Stimulated activated effector memory CD8-positive, alpha-beta T cell treated with anti-CD3 and anti-CD28 coated beads, Interleukin-12 subunit alpha, Interleukin-12 subunit beta, amount 100 ng/mL, for 72 hours (primary cell): Measurements from ENCODE around the gene TMEM179.
A peak's percentile ranks its signal among the peaks of the same experiment; 100 is the strongest.

ENCODE experiments used
- ATAC-seq: fragments of 150-1000 bp; cut with Tn5 transposase; 2 replicates; pipeline ENCODE4 v1.10.0; 2021
- DNase-seq, 2 donors: peaks; one replicate each; pipeline ENCODE4 v3.0.0; 2021 to 2022; ENCODE audit warnings: low spot score in 2 of 2
- H3K27ac Mint-ChIP-seq: one replicate; pipeline ENCODE4 v1.8.0; 2022; ENCODE audit warnings: mild to moderate bottlenecking, mixed read lengths
- H3K36me3 Mint-ChIP-seq: one replicate; pipeline ENCODE4 v1.8.0; 2022; ENCODE audit warnings: mild to moderate bottlenecking, mixed read lengths
- H3K4me1 Mint-ChIP-seq: one replicate; pipeline ENCODE4 v1.8.0; 2022; ENCODE audit warnings: mixed read lengths
- H3K4me3 Mint-ChIP-seq: one replicate; pipeline ENCODE4 v1.8.0; 2022; ENCODE audit warnings: mild to moderate bottlenecking, mixed read lengths
- H3K9me3 Mint-ChIP-seq: one replicate; pipeline ENCODE4 v1.8.0; 2022; ENCODE audit warnings: mixed read lengths

Gene TMEM179

DNA sequence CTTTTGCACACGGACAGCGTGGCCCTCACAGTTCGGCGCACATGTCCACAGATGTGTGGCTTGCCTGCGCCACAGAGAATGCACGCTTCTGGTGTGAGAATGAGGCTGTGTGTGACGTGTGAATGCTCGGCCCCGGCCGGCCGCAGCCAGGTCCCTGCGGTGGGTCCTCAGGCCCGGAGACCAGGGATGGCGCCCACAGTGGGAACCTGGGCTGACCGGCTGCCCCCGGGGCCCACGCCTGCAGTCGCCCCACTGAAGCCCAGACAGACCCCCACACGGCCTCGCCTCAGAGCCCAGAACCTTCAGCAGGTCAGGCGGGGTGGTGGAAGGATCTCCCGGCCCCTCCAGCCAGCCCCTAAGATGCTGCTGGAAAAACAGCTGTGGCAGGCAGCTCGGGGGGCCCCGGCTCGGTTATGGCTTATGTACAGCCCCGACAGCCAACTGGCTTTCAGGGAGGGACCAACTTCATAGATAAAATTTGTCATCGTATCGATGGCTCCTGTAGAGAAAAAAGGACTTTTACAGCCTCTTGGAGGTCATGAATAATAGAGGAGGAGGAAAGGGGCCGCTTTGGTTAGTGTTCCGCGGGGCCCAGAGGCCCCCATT lies 29.5 kb downstream of the TMEM179 start:
- Mint-ChIP-seq H3K4me3 (no peak overlapping the region), H3K9me3 (no peaks in the 10 kb centered on the region), H3K27ac (no peak overlapping the region), H3K4me1 (no peaks in the 10 kb centered on the region), H3K36me3 (no peaks in the 10 kb centered on the region)
- no peak for ATAC-seq
- DNase-seq, result no peak

GRCh38 chr14:104574536-104574935 lies 30.0 kb downstream of the TMEM179 start:
- no peak overlapping the region for H3K27ac Mint-ChIP-seq
- DNase-seq (no peak), ATAC-seq (no peak)
- no peaks in the 10 kb centered on the region for H3K36me3 Mint-ChIP-seq
- H3K9me3 Mint-ChIP-seq, result no peaks in the 10 kb centered on the region
- no peaks in the 10 kb centered on the region for H3K4me1 Mint-ChIP-seq
- no peak overlapping the region for H3K4me3 Mint-ChIP-seq

DNA sequence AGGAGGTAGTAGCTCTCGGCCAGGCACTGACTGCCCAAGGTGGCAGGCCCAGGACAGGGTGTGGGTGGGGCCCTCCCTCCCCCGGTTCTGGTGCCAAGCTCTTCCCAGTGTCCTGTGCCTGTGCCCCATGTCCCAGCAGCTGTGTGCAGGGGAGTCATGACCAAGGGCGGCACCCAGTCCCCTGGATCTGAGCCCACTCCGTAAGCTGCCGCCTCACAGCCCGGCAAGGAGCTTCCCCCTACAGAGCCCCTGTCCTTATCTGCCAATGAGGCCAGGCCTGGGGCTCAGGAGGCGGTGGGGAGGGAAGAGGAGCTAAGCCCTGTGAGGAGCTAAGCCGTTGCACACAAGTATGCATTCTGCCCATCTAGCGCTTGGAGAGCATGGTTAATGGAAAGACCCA lies 30.6 kb downstream of the TMEM179 start:
- no peak for DNase-seq

DNA sequence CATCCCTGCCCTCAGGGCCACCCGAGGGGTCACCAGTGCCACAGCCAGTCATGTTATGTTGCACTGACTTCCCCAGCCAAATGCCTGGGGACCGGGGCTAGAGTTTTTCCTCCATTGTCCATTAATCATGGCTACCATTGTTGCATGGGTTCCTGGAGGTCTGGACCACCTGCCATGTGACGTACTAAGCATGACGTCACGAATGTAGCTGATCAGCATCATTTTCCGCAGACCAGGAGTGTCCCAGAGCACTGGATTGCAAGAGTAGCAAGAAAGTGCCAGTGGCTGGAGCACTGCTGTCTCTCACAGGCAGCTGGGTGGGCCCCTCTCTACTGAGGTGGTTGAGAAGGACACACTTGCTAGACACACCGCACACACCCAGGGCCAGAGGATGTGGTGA lies 31.9 kb downstream of the TMEM179 start:
- no peaks in the 10 kb centered on the region for H3K36me3 Mint-ChIP-seq
- ATAC-seq, result no peak
- no peak overlapping the region for H3K4me3 Mint-ChIP-seq
- H3K4me1 Mint-ChIP-seq, result no peaks in the 10 kb centered on the region
- no peaks in the 10 kb centered on the region for H3K9me3 Mint-ChIP-seq
- H3K27ac Mint-ChIP-seq, result no peak overlapping the region
- no peak for DNase-seq

More for the DNA sequence above, 30.6 kb downstream of the TMEM179 start:
- no peak for ATAC-seq
- no peaks in the 10 kb centered on the region for H3K36me3 Mint-ChIP-seq
- H3K9me3 Mint-ChIP-seq, result no peaks in the 10 kb centered on the region
- no peak overlapping the region for H3K4me3 Mint-ChIP-seq
- H3K27ac Mint-ChIP-seq, result no peak overlapping the region
- H3K4me1 Mint-ChIP-seq, result no peaks in the 10 kb centered on the region

- H3K4me3 Mint-ChIP-seq, result no peak overlapping the region
- no peaks in the 10 kb centered on the region for H3K9me3 Mint-ChIP-seq
- H3K4me1 Mint-ChIP-seq, result no peaks in the 10 kb centered on the region
- no peak for ATAC-seq
- H3K36me3 Mint-ChIP-seq, result no peaks in the 10 kb centered on the region
- H3K27ac Mint-ChIP-seq, result no peak overlapping the region
- no peak for DNase-seq
Measured at GRCh38 chr14:104572024-104572626, 32.4 kb downstream of the TMEM179 start.

GRCh38 chr14:104571246-104571645 lies 33.3 kb downstream of the TMEM179 start:
- Mint-ChIP-seq H3K4me3 (no peak overlapping the region), H3K36me3 (no peaks in the 10 kb centered on the region), H3K27ac (no peak overlapping the region), H3K4me1 (no peaks in the 10 kb centered on the region), H3K9me3 (no peaks in the 10 kb centered on the region)
- ATAC-seq (no peak), DNase-seq (no peak)

GRCh38 chr14:104569435-104569834 lies 35.1 kb downstream of the TMEM179 start:
- Mint-ChIP-seq H3K36me3 (no peaks in the 10 kb centered on the region), H3K4me1 (no peaks in the 10 kb centered on the region), H3K4me3 (no peak overlapping the region), H3K9me3 (no peaks in the 10 kb centered on the region), H3K27ac (no peak overlapping the region)
- ATAC-seq, result no peak
- no peak for DNase-seq

DNA sequence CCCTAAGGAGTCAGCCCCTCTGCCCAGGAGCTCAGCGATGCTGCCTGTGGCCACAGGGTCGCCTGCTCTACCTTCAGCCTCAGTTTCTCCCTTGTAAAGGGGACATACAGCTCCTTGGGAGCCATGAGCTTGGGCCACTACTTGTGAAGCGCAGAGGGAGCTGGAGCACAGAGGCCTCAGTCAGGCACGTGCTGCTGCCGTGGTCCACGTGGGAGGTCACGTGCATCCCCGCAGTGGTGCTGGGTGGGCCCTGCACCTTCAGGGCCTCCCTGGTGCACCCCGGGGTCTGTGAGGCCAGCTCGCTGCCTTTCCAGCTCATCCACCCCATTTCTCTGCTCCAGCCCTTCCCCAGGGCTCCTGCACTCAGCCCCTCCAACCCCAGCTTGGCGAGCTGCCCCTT lies 36.0 kb downstream of the TMEM179 start:
- no peak for DNase-seq
- Mint-ChIP-seq H3K4me3 (no peak overlapping the region), H3K9me3 (no peaks in the 10 kb centered on the region), H3K36me3 (no peaks in the 10 kb centered on the region), H3K4me1 (peaks cover 6% of the 10 kb centered on the region), H3K27ac (no peak overlapping the region)
- ATAC-seq, result no peak

GRCh38 chr14:104567957-104568225 lies 36.7 kb downstream of the TMEM179 start:
- Mint-ChIP-seq H3K4me1 (peaks cover 6% of the 10 kb centered on the region), H3K4me3 (no peak overlapping the region), H3K27ac (no peak overlapping the region), H3K36me3 (no peaks in the 10 kb centered on the region), H3K9me3 (no peaks in the 10 kb centered on the region)
- ATAC-seq, result no peak
- no peak for DNase-seq

DNA sequence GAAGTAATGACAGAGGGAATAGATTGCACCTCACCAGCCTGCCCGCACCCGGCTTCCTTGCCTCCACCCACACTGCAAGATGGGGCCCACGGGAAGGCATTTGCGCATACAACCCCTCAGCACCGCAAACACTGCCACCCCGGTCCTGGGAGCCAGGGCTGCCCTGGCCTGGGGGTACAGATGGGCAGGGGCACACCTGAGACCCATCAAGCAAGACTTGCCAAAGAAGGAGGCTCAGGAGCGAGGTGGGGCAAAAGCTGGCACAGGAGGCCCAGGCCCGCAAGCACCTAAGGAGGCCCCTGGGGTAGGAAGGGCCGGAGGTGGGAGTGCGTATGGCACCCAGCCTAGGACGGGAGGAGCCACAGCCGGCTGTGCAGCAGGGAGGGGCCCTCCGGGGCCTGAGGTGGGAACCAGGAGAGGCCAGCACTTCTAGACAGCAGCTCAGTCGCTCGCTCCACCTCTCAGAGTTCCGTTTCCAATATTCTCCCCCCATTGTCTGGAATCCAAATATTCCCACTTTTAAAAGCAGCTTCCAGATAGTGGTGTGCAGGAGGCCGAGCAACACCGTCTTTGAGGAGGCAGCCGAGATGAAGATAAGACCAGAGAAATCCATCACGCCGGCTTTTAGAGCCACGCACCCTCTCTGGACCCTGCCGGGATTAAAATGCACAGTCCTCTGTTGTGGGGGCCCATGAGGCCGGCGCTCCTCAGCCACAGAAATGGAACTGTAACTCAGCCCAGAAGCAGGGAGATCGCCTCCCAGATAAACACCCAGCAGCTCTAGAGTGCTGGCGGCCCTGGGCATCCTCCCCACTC lies 37.2 kb downstream of the TMEM179 start:
- Mint-ChIP-seq H3K27ac (no peak overlapping the region), H3K4me3 (no peak overlapping the region), H3K9me3 (no peaks in the 10 kb centered on the region), H3K4me1 (peaks cover 6% of the 10 kb centered on the region), H3K36me3 (no peaks in the 10 kb centered on the region)
- ATAC-seq (no peak), DNase-seq (no peak)

- Mint-ChIP-seq H3K36me3 (no peaks in the 10 kb centered on the region), H3K9me3 (no peaks in the 10 kb centered on the region), H3K4me1 (peaks cover 6% of the 10 kb centered on the region), H3K4me3 (no peak overlapping the region), H3K27ac (no peak overlapping the region)
- no peak for DNase-seq
- ATAC-seq, result no peak
Measured at GRCh38 chr14:104564744-104565679, 39.6 kb downstream of the TMEM179 start.

GRCh38 chr14:104563742-104564615 lies 40.6 kb downstream of the TMEM179 start:
- Mint-ChIP-seq H3K27ac (no peak overlapping the region), H3K4me3 (no peak overlapping the region), H3K9me3 (no peaks in the 10 kb centered on the region), H3K4me1 (peaks cover 6% of the 10 kb centered on the region), H3K36me3 (no peaks in the 10 kb centered on the region)
- DNase-seq (peak; percentile 38 to 70), ATAC-seq (peak; percentile 58)

- Mint-ChIP-seq H3K9me3 (no peaks in the 10 kb centered on the region), H3K4me3 (no peak overlapping the region), H3K4me1 (peaks cover 6% of the 10 kb centered on the region), H3K36me3 (no peaks in the 10 kb centered on the region), H3K27ac (no peak overlapping the region)
- ATAC-seq, result no peak
- DNase-seq, result no peak
Measured at GRCh38 chr14:104563191-104563741, 41.3 kb downstream of the TMEM179 start.

DNA sequence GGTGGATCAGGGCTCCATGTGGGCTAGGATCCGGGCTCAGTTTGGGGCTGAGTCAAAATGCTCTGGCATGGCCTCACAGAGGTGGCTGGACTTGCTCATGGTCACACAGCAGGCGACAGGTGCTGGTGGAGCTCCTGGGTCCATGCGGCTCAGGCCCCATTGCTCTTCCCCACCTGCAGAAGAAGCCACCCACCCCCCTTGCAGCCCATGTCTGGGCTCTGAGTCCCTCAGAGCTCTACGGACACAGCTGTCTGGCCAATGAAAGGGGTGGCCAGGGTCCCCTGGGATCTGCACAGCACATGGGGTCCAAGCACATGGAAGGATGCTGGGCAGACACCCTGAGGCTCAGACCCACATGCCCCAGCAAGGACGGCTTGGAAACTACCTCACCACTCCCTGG lies 42.0 kb downstream of the TMEM179 start:
- no peaks in the 10 kb centered on the region for H3K9me3 Mint-ChIP-seq
- peaks cover 6% of the 10 kb centered on the region for H3K4me1 Mint-ChIP-seq
- H3K36me3 Mint-ChIP-seq, result no peaks in the 10 kb centered on the region
- DNase-seq (no peak), ATAC-seq (no peak)
- no peak overlapping the region for H3K27ac Mint-ChIP-seq
- no peak overlapping the region for H3K4me3 Mint-ChIP-seq
